Stomach (tissue), 9 donors: ENCODE measurements around the gene BABAM2. TPM values are rescaled to one million over a fixed set of nuclear protein-coding genes. Genes with fewer than 3 reads are reported as not detected.

Source experiments
- DNase-seq, 2 donors: peaks; one replicate each; pipeline versions ENCODE4 v3.0.0 to v3.0.0-alpha.2; 2013 to 2019
- H3K27ac ChIP-seq, 5 donors: fragments of 200-600 bp in 4 of 5; sonication (generic) in 4 of 5; one replicate each; pipeline ENCODE4 v1.5.1; 2013 to 2019; ENCODE audit warnings: mild to moderate bottlenecking in 1 of 5, moderate library complexity in 1 of 5
- H3K27me3 ChIP-seq, 3 donors: fragments of 200-600 bp; sonication (generic); one replicate each; pipeline ENCODE4 v1.5.1; 2017 to 2019; ENCODE audit warnings: mixed run types in 1 of 3
- H3K36me3 ChIP-seq, 4 donors: fragments of 200-600 bp; sonication (generic); 1 replicate in 3 of 4; 2 replicates in 1 of 4; pipeline ENCODE4 v1.5.1; 2016 to 2019
- H3K4me1 ChIP-seq, 4 donors: fragments of 200-600 bp; sonication (generic); one replicate each; pipeline ENCODE4 v1.5.1; 2016 to 2019
- H3K4me3 ChIP-seq, 4 donors: fragments of 200-600 bp; sonication (generic) in 3 of 4; one replicate each; pipeline ENCODE4 v1.5.1; 2016 to 2019; ENCODE audit warnings: mild to moderate bottlenecking in 1 of 4
- H3K9me3 ChIP-seq, 4 donors: fragments of 200-600 bp; sonication (generic); one replicate each; pipeline ENCODE4 v1.5.1; 2016 to 2019
- CTCF ChIP-seq, 7 experiments: fragments of 450-650 bp in 4 of 7; fragments of 200-600 bp in 3 of 7; sonication (generic) in 3 of 7; IDR thresholded peaks; one replicate each; pipeline ENCODE4 v1.5.1; 2016 to 2019; ENCODE audit warnings: antibody characterized with exemption in 7 of 7, control low read depth in 2 of 7, mild to moderate bottlenecking in 1 of 7
- EP300 ChIP-seq: sonication (generic); formaldehyde crosslinking; IDR thresholded peaks from one replicate; pipeline ENCODE4 v1.6.1; 2017; ENCODE audit warnings: antibody characterized with exemption
- POLR2A ChIP-seq, 4 donors: fragments of 450-650 bp; IDR thresholded peaks; one replicate each; pipeline ENCODE4 v1.6.1; 2016; ENCODE audit warnings: antibody characterized with exemption in 4 of 4, control low read depth in 2 of 4, mild to moderate bottlenecking in 1 of 4, moderate library complexity in 1 of 4
- POLR2AphosphoS5 ChIP-seq, 3 donors: sonication (generic); formaldehyde crosslinking; IDR thresholded peaks; one replicate each; pipeline ENCODE4 v1.6.1; 2016; ENCODE audit warnings: antibody characterized with exemption in 3 of 3
- WGBS, 5 donors: extraction: QIAGEN DNeasy Blood & Tissue Kit in 3 of 5; methylation state at CpG; one replicate each; pipeline versions ENCODE4 v1.1.5 to v1.1.7; 2013 to 2018; 5-methylcytosine and 5-hydroxymethylcytosine counted together
- intact Hi-C: fragments of 100-400 bp; cut with DNase I; formaldehyde crosslinking; loops from one replicate; pipeline ENCODE4 v1.15.1; 2023; ENCODE audit warnings: low total_unique reads
- polyA plus RNA-seq, 3 donors: library from polyadenylated mRNA; stranded (reverse); fragments of 200-250 nt; gene quantifications; one replicate each; pipeline ENCODE4 v1.2.3, GENCODE V29; 2013
- total RNA-seq, 5 donors: library from RNA; depleted of rRNA; stranded (reverse); fragments of >200 nt; gene quantifications; one replicate each; pipeline versions ENCODE4 v1.1.0 to v1.2.3, GENCODE V29; 2014 to 2016
- donor health status: healthy with polysubstance abuse.
- donor health status: Bipolar disorder and iron deficiency.
- donor health status: healthy.

Gene BABAM2
- total and polyA plus RNA-seq, 8 donors, result 14.2 to 41.4 (median 22.8) TPM

- intact Hi-C loops, result no loop called here
Observed at GRCh38 chr2:28374331-28374730, 483.8 kb downstream of the BABAM2 start.

GRCh38 chr2:28375236-28375635 is 484.7 kb downstream of the BABAM2 start:
- DNase-seq, result no peak
- Histone ChIP-seq H3K36me3 (no peaks in the 10 kb centered on the region), H3K27ac (peak overlapping the region in 3 of 5 donors; percentile 14 to 94 (median 87)), H3K4me1 (peaks cover 36 to 57% (median 46%) of the 10 kb centered on the region in 4 donors), H3K4me3 (no peak overlapping the region), H3K9me3 (no peaks in the 10 kb centered on the region), H3K27me3 (no peaks in the 10 kb centered on the region)
- 85 to 94% (median 92%) methylated on average over 3 of the region's 3 CpGs for WGBS, 5 donors
- intact Hi-C loops, result no loop called here
- TF ChIP-seq POLR2AphosphoS5 (IDR thresholded peaks at IDR 0.05) (no peak), EP300 (no peak), CTCF (IDR thresholded peaks at IDR 0.05) (no peak), POLR2A (IDR thresholded peaks at IDR 0.05) (no peak)

More at GRCh38 chr2:28374331-28374730, 483.8 kb downstream of the BABAM2 start:
- TF ChIP-seq POLR2AphosphoS5 (IDR thresholded peaks at IDR 0.05), result no peak
- TF ChIP-seq POLR2A (IDR thresholded peaks at IDR 0.05), result no peak
- TF ChIP-seq CTCF (IDR thresholded peaks at IDR 0.05), result no peak
- TF ChIP-seq EP300, result no peak
- DNase-seq, result no peak
- H3K27ac ChIP-seq, result peak overlapping the region in 4 of 5 donors; percentile 34 to 56 (median 42)
- H3K9me3 ChIP-seq, result no peaks in the 10 kb centered on the region
- no peaks in the 10 kb centered on the region for H3K36me3 ChIP-seq
- H3K4me3 ChIP-seq, result no peak overlapping the region
- WGBS, 5 donors, result 73 to 82% (median 82%) methylated on average over 5 of the region's 5 CpGs
- peaks cover 31 to 57% (median 46%) of the 10 kb centered on the region in 4 donors for H3K4me1 ChIP-seq
- H3K27me3 ChIP-seq, result no peaks in the 10 kb centered on the region

- intact Hi-C loops, result no loop called here
- Histone ChIP-seq H3K36me3 (no peaks in the 10 kb centered on the region), H3K27me3 (no peaks in the 10 kb centered on the region), H3K4me1 (peaks cover 30 to 57% (median 43%) of the 10 kb centered on the region in 4 donors), H3K4me3 (no peak overlapping the region), H3K27ac (peak overlapping the region; percentile 87 to 94 (median 89)), H3K9me3 (no peaks in the 10 kb centered on the region)
- no peak for DNase-seq
- WGBS, 5 donors, result 91 to 96% (median 93%) methylated on average over 8 of the region's 8 CpGs
- TF ChIP-seq EP300, result no peak
- TF ChIP-seq POLR2AphosphoS5 (IDR thresholded peaks at IDR 0.05), result no peak
- TF ChIP-seq CTCF (IDR thresholded peaks at IDR 0.05), result no peak
- no peak for TF ChIP-seq POLR2A (IDR thresholded peaks at IDR 0.05)
Observed at GRCh38 chr2:28375742-28376631, 485.5 kb downstream of the BABAM2 start.

- Histone ChIP-seq H3K36me3 (no peaks in the 10 kb centered on the region), H3K4me3 (peak overlapping the region in 1 of 4 donors; percentile 6), H3K4me1 (peaks cover 38 to 67% (median 53%) of the 10 kb centered on the region in 4 donors), H3K27me3 (no peaks in the 10 kb centered on the region), H3K27ac (peak overlapping the region; percentile 87 to 94 (median 89)), H3K9me3 (no peaks in the 10 kb centered on the region)
- TF ChIP-seq CTCF (IDR thresholded peaks at IDR 0.05), result no peak
- no peak for TF ChIP-seq EP300
- peak in 1 of 3 donors; percentile 27 for TF ChIP-seq POLR2AphosphoS5 (IDR thresholded peaks at IDR 0.05)
- no peak for TF ChIP-seq POLR2A (IDR thresholded peaks at IDR 0.05)
- intact Hi-C loops, result no loop called here
- peak; percentile 82 to 86 for DNase-seq
- WGBS, 5 donors, result 35 to 70% (median 59%) methylated on average over 9 to 19 of the region's 19 CpGs
Observed at GRCh38 chr2:28377195-28377816, 486.8 kb downstream of the BABAM2 start.
